HCT116 (cell line): ENCODE results near the gene GRK5. TPM values are rescaled to one million over a fixed set of nuclear protein-coding genes. Genes with fewer than 3 reads are reported as not detected.

Source experiments
- ATAC-seq: fragments of 200-7000 bp; cut with Tn5 transposase; 2 replicates; pipeline ENCODE4 v1.9.1; 2020; ENCODE audit warnings: mild to moderate bottlenecking, moderate library complexity
- BruUV-seq: library from RNA; stranded (reverse); fragments of 400-500 nt; replicated peaks from 2 replicates; lab custom pipeline; 2021; lab: Mats Ljungman, UMichigan
- CTCF ChIA-PET: fragments of 300-600 bp; sonication (Branson Sonifier 250); formaldehyde crosslinking; loops from one replicate; lab custom pipeline; 2021; ENCODE audit warnings: antibody characterized with exemption; lab: Charles Lee
- POLR2A ChIA-PET: fragments of 300-600, 350-600 bp; sonication (Branson Sonifier 250); formaldehyde crosslinking; loops from one replicate; lab custom pipeline; 2021; ENCODE audit warnings: antibody characterized with exemption; lab: Charles Lee
- RAD21 ChIA-PET, 2 experiments: fragments of 300-600 bp; sonication (Branson Sonifier 250); formaldehyde crosslinking; loops; one replicate each; lab custom pipeline; 2023; ENCODE audit warnings: low total read pairs in 2 of 2; ENCODE audit not compliant: uncharacterized antibody in 2 of 2, unreplicated experiment in 2 of 2, low non-redundant PET in 1 of 2; lab: Charles Lee
- DNase-seq: peaks from one replicate; pipeline ENCODE4 v3.0.0-alpha.2; 2010; ENCODE audit warnings: low read depth, low spot score
- H2AFZ ChIP-seq: fragments of 200-600 bp; shearing (Covaris generic), sonication (generic); 2 replicates; pipeline ENCODE4 v1.6.1; 2017; ENCODE audit warnings: low read depth, mixed run types, mixed read lengths, antibody characterized with exemption, low read length; ENCODE audit not compliant: poor library complexity, severe bottlenecking
- H3K27ac ChIP-seq: 2 replicates; pipeline ENCODE4 v1.5.1; 2012; ENCODE audit warnings: low read depth, low read length
- H3K27me3 ChIP-seq: fragments of 200-600 bp; sonication (generic); 2 replicates; pipeline ENCODE4 v1.6.1; 2016; ENCODE audit warnings: mixed run types, low read length, mixed read lengths; ENCODE audit not compliant: insufficient read depth
- H3K36me3 ChIP-seq, 2 experiments: fragments of 200-500 bp in 1 of 2; fragments of 200-600 bp in 1 of 2; sonication (Bioruptor generic) in 1 of 2; sonication (generic) in 1 of 2; 2 replicates each; pipeline versions ENCODE4 v1.5.1 to v1.6.1; 2014 to 2016; ENCODE audit warnings: low read length in 2 of 2, inconsistent platforms in 1 of 2, mixed read lengths in 1 of 2, mixed run types in 1 of 2; ENCODE audit not compliant: insufficient read depth in 2 of 2, control insufficient read depth in 1 of 2
- H3K4me1 ChIP-seq, 2 experiments: fragments of 200-600 bp in 1 of 2; sonication (generic) in 1 of 2; 2 replicates each; pipeline versions ENCODE4 v1.5.1 to v1.6.1; 2012 to 2017; ENCODE audit warnings: low read length in 2 of 2, inconsistent platforms in 1 of 2, mild to moderate bottlenecking in 1 of 2, mixed read lengths in 1 of 2, mixed run types in 1 of 2, moderate library complexity in 1 of 2; ENCODE audit not compliant: insufficient read depth in 2 of 2, control insufficient read depth in 1 of 2
- H3K4me2 ChIP-seq: fragments of 200-600 bp; sonication (generic); 2 replicates; pipeline ENCODE4 v1.6.1; 2017; ENCODE audit warnings: mixed run types, low read length, mixed read lengths
- H3K4me3 ChIP-seq, 2 experiments: fragments of 200-600 bp in 1 of 2; sonication (generic) in 1 of 2; replicated peaks in 1 of 2; 2 replicates each; pipeline ENCODE4 v1.5.1; 2011 to 2016; ENCODE audit warnings: low read length in 2 of 2, control low read depth in 1 of 2, low read depth in 1 of 2, mild to moderate bottlenecking in 1 of 2, mixed read lengths in 1 of 2, mixed run types in 1 of 2
- H3K79me2 ChIP-seq: fragments of 200-600 bp; sonication (generic); 2 replicates; pipeline ENCODE4 v1.6.1; 2017; ENCODE audit warnings: mild to moderate bottlenecking, mixed run types, low read length, moderate library complexity, mixed read lengths; ENCODE audit not compliant: insufficient read depth
- H3K9ac ChIP-seq: fragments of 200-600 bp; sonication (generic); 2 replicates; pipeline ENCODE4 v1.6.1; 2016; ENCODE audit warnings: low read length, mixed read lengths
- H3K9me2 ChIP-seq: fragments of 200-600 bp; sonication (generic), shearing (Covaris generic); 2 replicates; pipeline ENCODE4 v1.6.1; 2017; ENCODE audit warnings: mixed run types, mild to moderate bottlenecking, moderate library complexity; ENCODE audit not compliant: insufficient read depth
- H3K9me3 ChIP-seq, 2 experiments: fragments of 200-500 bp in 1 of 2; fragments of 200-600 bp in 1 of 2; sonication (Bioruptor generic) in 1 of 2; sonication (generic) in 1 of 2; 2 replicates each; pipeline ENCODE4 v1.6.1; 2014 to 2017; ENCODE audit warnings: low read length in 2 of 2, mixed read lengths in 2 of 2, inconsistent platforms in 1 of 2, low read depth in 1 of 2, mild to moderate bottlenecking in 1 of 2, mixed run types in 1 of 2, moderate library complexity in 1 of 2; ENCODE audit not compliant: control insufficient read depth in 1 of 2, insufficient read depth in 1 of 2
- H4K20me1 ChIP-seq: fragments of 200-600 bp; sonication (generic), shearing (Covaris generic); 2 replicates; pipeline ENCODE4 v1.6.1; 2017; ENCODE audit warnings: mixed run types, mild to moderate bottlenecking, moderate library complexity; ENCODE audit not compliant: insufficient read depth
- ATF3 ChIP-seq: IDR thresholded peaks from 2 replicates; pipeline ENCODE4 v1.6.1; 2012
- CBX3 ChIP-seq: IDR thresholded peaks from 2 replicates; pipeline ENCODE4 v1.6.1; 2012; ENCODE audit warnings: low read depth
- CEBPB ChIP-seq: IDR thresholded peaks from 2 replicates; pipeline ENCODE4 v1.6.1; 2012; ENCODE audit warnings: low read depth
- EGR1 ChIP-seq: IDR thresholded peaks from 2 replicates; pipeline ENCODE4 v1.6.1; 2012; ENCODE audit warnings: low read depth
- EZH2 ChIP-seq: fragments of 200-600 bp; sonication (generic); IDR thresholded peaks from 2 replicates; pipeline ENCODE4 v1.6.1; 2017; ENCODE audit warnings: antibody characterized with exemption, mixed run types
- EZH2phosphoT487 ChIP-seq: fragments of 200-600 bp; IDR thresholded peaks from 2 replicates; pipeline ENCODE4 v1.6.1; 2018; ENCODE audit warnings: antibody characterized with exemption, borderline replicate concordance
- FOSL1 ChIP-seq: IDR thresholded peaks from 2 replicates; pipeline ENCODE4 v1.6.1; 2012; ENCODE audit warnings: low read depth
- JUND ChIP-seq: IDR thresholded peaks from 2 replicates; pipeline ENCODE4 v1.6.1; 2012
- POLR2A ChIP-seq: IDR thresholded peaks from 2 replicates; pipeline ENCODE4 v1.7.0; 2011; ENCODE audit warnings: borderline replicate concordance; ENCODE audit not compliant: insufficient read depth, insufficient read length; ENCODE audit errors: extremely low read depth
- POLR2AphosphoS5 ChIP-seq: IDR thresholded peaks from 2 replicates; pipeline ENCODE4 v1.6.1; 2011; ENCODE audit warnings: mild to moderate bottlenecking, low read depth, low read length, moderate library complexity
- RAD21 ChIP-seq: IDR thresholded peaks from 2 replicates; pipeline ENCODE4 v1.6.1; 2012; ENCODE audit warnings: low read depth, mild to moderate bottlenecking
- REST ChIP-seq: IDR thresholded peaks from 2 replicates; pipeline ENCODE4 v1.6.1; 2012; ENCODE audit warnings: low read depth
- SP1 ChIP-seq: IDR thresholded peaks from 2 replicates; pipeline ENCODE4 v1.6.1; 2012; ENCODE audit warnings: low read depth
- SRF ChIP-seq: IDR thresholded peaks from 2 replicates; pipeline ENCODE4 v1.6.1; 2012; ENCODE audit warnings: low read depth
- TCF7L2 ChIP-seq: IDR thresholded peaks from 2 replicates; pipeline ENCODE4 v1.7.0; 2011; ENCODE audit warnings: borderline replicate concordance, inconsistent platforms; ENCODE audit not compliant: insufficient read depth, insufficient read length; ENCODE audit errors: extremely low read depth
- YY1 ChIP-seq: IDR thresholded peaks from 2 replicates; pipeline ENCODE4 v1.6.1; 2011; ENCODE audit warnings: low read length, low read depth, moderate library complexity, mild to moderate bottlenecking; ENCODE audit not compliant: insufficient replicate concordance; ENCODE audit errors: extremely low read depth
- ZFX ChIP-seq: fragments of 450-650 bp; IDR thresholded peaks from 2 replicates; pipeline ENCODE4 v1.6.1; 2017
- intact Hi-C: fragments of 100-400 bp; cut with micrococcal nuclease; formaldehyde crosslinking; loops from 2 replicates; pipeline ENCODE4 v1.10.0; 2022
- total RNA-seq: library from RNA; stranded (reverse); gene quantifications from one replicate; pipeline ENCODE4 v1.2.1, GENCODE V29; 2021; ENCODE audit not compliant: unreplicated experiment

GRK5 gene
- total RNA-seq, 1 experiment from 2014 or later, result 7.3 TPM

- Histone ChIP-seq H3K9me3 (no peaks in the 10 kb centered on the region), H3K4me2 (no peak overlapping the region), H3K9me2 (no peaks in the 10 kb centered on the region), H3K27me3 (no peaks in the 10 kb centered on the region), H4K20me1 (no peaks in the 10 kb centered on the region), H3K4me1 (no peaks in the 10 kb centered on the region), H3K36me3 (no peaks in the 10 kb centered on the region), H3K79me2 (no peaks in the 10 kb centered on the region), H3K9ac (no peak overlapping the region), H2AFZ (no peak overlapping the region), H3K27ac (no peak overlapping the region), H3K4me3 (no peak overlapping the region)
- ChIA-PET CTCF (interaction anchor here (1.2 kb wide), 1 partner anchor 210 kb away, joined by 3 read pairs; no protein-coding TSS in a partner anchor), POLR2A (no interaction called here), RAD21 (no interaction called here)
- ATAC-seq, result no peak
- intact Hi-C loops, result no loop called here
- TF ChIP-seq SP1 (no peak), FOSL1 (no peak), YY1 (no peak), TCF7L2 (no peak), SRF (no peak), EZH2phosphoT487 (no peak), POLR2AphosphoS5 (no peak), ZFX (no peak), POLR2A (no peak), ATF3 (no peak), CEBPB (no peak), JUND (no peak)
- no TSS peak for BruUV-seq
- DNase-seq, result no peak
Observed at GRCh38 chr10:119409385-119409784, 202.0 kb downstream of the GRK5 start.

- Histone ChIP-seq H2AFZ (no peak overlapping the region), H3K9me3 (no peaks in the 10 kb centered on the region), H3K9me2 (no peaks in the 10 kb centered on the region), H3K36me3 (no peaks in the 10 kb centered on the region), H3K27me3 (no peaks in the 10 kb centered on the region), H3K79me2 (no peaks in the 10 kb centered on the region), H3K4me1 (no peaks in the 10 kb centered on the region), H4K20me1 (no peaks in the 10 kb centered on the region), H3K27ac (no peak overlapping the region), H3K4me3 (no peak overlapping the region), H3K4me2 (no peak overlapping the region), H3K9ac (no peak overlapping the region)
- intact Hi-C loops, result no loop called here
- BruUV-seq, result no TSS peak
- DNase-seq, result no peak
- no peak for ATAC-seq
- POLR2A ChIA-PET, result no interaction called here
- RAD21 ChIA-PET, result no interaction called here
- TF ChIP-seq REST (no peak), CEBPB (no peak), EGR1 (no peak), RAD21 (no peak), CBX3 (no peak), ATF3 (no peak), EZH2 (no peak), ZFX (no peak)
- TF ChIP-seq, all 23 proteins: peak for 0
- CTCF ChIA-PET, result no interaction called here
Observed at GRCh38 chr10:119409906-119410305, 202.5 kb downstream of the GRK5 start.
